ENCODE data around the gene DSE. TPM values are rescaled to one million over a fixed set of nuclear protein-coding genes. Genes with fewer than 3 reads are reported as not detected.

The DSE gene
- total and polyA plus RNA-seq, 2 donors (not counting 1 experiment from before 2014, with no cell fraction given): 8.3 to 8.6 TPM

DNA sequence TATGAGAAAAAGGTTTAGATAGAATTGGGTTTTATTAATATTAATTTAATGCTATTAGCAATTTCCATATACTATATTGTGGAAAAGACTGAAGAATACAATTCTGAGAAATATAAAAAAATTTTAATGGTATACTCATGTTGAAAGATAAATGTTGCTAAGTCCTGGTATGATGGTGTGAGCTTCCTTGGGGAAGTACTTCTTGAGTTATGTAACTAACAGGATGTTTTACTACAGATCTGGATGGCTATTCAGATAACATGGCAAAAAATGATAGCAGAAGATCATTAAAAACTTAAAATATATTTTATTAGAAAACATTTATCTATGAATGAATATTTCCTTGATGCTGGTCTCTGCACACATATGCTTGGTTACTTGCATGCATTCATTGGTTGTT, 66.9 kb downstream of the DSE start:
- no peaks in the 10 kb centered on the region for H3K27me3 Mint-ChIP-seq
- no peak overlapping the region for H3K4me2 ChIP-seq (replicated peaks; ENCODE audit: low read depth, low read length, poor library complexity, severe bottlenecking)
- no peaks in the 10 kb centered on the region for H3K79me2 ChIP-seq (ENCODE audit: control insufficient read depth, insufficient read depth, low read length)
- no peak overlapping the region for H3K27ac Mint-ChIP-seq
- ChIA-PET POLR2A (no interaction called here), CTCF (interaction anchor here (0.7 kb wide), 1 partner anchor 122 kb away, joined by 4 read pairs; no protein-coding TSS in a partner anchor)
- H4K20me1 ChIP-seq (ENCODE audit: control insufficient read depth, insufficient read depth, low read length, poor library complexity, severe bottlenecking): no peaks in the 10 kb centered on the region
- H3K9ac ChIP-seq (ENCODE audit: low read length): no peak overlapping the region
- peaks cover 0 to 8% of the 10 kb centered on the region in 2 donors for H3K4me1 ChIP-seq (ENCODE audit: control insufficient read depth in 2 of 2, insufficient read depth in 2 of 2, low read length in 2 of 2)
- no peak for ATAC-seq (ENCODE audit: low read depth)
- intact Hi-C loops (cut with micrococcal nuclease): no loop called here
- no peak overlapping the region for H3K4me3 ChIP-seq (ENCODE audit: control extremely low read depth in 1 of 5, extremely low read depth in 1 of 5, insufficient read depth in 1 of 5, low read depth in 2 of 5, low read length in 4 of 5)
- H3K27me3 ChIP-seq (replicated peaks in 1 of 4; ENCODE audit: control extremely low read depth in 1 of 4, control insufficient read depth in 3 of 4, insufficient read depth in 4 of 4, low read length in 3 of 4): no peaks in the 10 kb centered on the region
- no peak for TF ChIP-seq EZH2 (IDR thresholded peaks at IDR 0.05; ENCODE audit: borderline replicate concordance, insufficient read depth, low read depth, low read length, poor library complexity, severe bottlenecking)
- TF ChIP-seq, protein P1, sequence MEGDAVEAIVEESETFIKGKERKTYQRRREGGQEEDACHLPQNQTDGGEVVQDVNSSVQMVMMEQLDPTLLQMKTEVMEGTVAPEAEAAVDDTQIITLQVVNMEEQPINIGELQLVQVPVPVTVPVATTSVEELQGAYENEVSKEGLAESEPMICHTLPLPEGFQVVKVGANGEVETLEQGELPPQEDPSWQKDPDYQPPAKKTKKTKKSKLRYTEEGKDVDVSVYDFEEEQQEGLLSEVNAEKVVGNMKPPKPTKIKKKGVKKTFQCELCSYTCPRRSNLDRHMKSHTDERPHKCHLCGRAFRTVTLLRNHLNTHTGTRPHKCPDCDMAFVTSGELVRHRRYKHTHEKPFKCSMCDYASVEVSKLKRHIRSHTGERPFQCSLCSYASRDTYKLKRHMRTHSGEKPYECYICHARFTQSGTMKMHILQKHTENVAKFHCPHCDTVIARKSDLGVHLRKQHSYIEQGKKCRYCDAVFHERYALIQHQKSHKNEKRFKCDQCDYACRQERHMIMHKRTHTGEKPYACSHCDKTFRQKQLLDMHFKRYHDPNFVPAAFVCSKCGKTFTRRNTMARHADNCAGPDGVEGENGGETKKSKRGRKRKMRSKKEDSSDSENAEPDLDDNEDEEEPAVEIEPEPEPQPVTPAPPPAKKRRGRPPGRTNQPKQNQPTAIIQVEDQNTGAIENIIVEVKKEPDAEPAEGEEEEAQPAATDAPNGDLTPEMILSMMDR (IDR thresholded peaks at IDR 0.05): no peak
- no peak overlapping the region for H3K27ac ChIP-seq (ENCODE audit: low read length in 2 of 2)
- DNase-seq: no peak
- no peaks in the 10 kb centered on the region for H3K9me3 Mint-ChIP-seq (ENCODE audit: insufficient read depth)
- H3K4me3 Mint-ChIP-seq: no peak overlapping the region
- peaks cover 8% of the 10 kb centered on the region for H3K4me1 Mint-ChIP-seq
- peaks cover 0 to 10% of the 10 kb centered on the region in 2 experiments for H3K36me3 ChIP-seq (replicated peaks in 1 of 2; ENCODE audit: control extremely low read depth in 1 of 2, control insufficient read depth in 1 of 2, extremely low read depth in 1 of 2, insufficient read depth in 2 of 2, low read length in 1 of 2)
- no peak overlapping the region for H2AFZ ChIP-seq (ENCODE audit: insufficient read depth, low read depth, low read length, poor library complexity, severe bottlenecking)
- no peaks in the 10 kb centered on the region for H3K9me3 ChIP-seq (ENCODE audit: control extremely low read depth in 1 of 3, control insufficient read depth in 2 of 3, insufficient read depth in 1 of 3, low read length in 2 of 3)

DNA sequence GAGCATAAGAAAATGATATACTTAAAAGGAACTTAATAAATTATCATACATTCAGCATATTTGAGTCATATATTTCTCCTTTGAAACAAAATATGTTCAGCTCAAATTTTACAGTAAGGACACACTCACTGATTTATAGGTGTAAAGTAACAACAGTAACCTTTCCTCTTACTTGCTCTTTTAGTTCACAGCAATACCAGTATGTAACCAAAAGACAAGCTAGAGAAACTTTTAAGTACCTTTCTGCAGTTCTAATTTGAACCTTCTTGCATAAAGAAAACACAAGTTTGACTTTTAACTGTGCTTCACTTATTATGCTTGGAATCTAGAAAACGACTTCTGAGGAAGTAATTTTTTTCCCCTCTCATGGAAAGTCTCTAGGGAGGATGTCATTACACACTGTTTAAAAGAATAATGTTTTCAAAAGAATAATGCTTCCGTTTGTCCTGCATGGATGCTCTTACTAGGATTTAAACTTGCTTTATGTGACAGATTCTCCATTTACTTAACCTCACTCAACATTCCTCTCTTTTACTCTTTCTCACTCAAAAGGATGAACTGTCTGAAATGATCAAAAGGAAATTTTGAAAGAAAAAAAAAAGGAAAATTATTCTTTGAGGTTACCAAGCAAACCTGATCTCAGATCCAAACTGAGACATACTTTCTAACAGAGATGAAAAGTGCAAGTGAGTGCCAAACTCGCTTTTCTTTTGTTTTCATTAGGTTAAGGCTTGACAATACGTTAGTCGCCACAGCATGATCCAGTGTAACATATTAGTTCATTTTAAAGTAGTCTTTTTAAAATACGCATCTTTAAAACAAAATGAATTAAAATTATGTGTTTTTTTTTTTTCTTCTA, 68.1 kb downstream of the DSE start:
- Histone ChIP-seq H2AFZ (ENCODE audit: insufficient read depth, low read depth, low read length, poor library complexity, severe bottlenecking) (no peak overlapping the region), H3K9ac (ENCODE audit: low read length) (peak overlapping the region; percentile 6), H3K36me3 (replicated peaks in 1 of 2; ENCODE audit: control extremely low read depth in 1 of 2, control insufficient read depth in 1 of 2, extremely low read depth in 1 of 2, insufficient read depth in 2 of 2, low read length in 1 of 2) (no peaks in the 10 kb centered on the region), H4K20me1 (ENCODE audit: control insufficient read depth, insufficient read depth, low read length, poor library complexity, severe bottlenecking) (no peaks in the 10 kb centered on the region), H3K27me3 (replicated peaks in 1 of 4; ENCODE audit: control extremely low read depth in 1 of 4, control insufficient read depth in 3 of 4, insufficient read depth in 4 of 4, low read length in 3 of 4) (no peaks in the 10 kb centered on the region), H3K4me3 (ENCODE audit: control extremely low read depth in 1 of 5, extremely low read depth in 1 of 5, insufficient read depth in 1 of 5, low read depth in 2 of 5, low read length in 4 of 5) (no peak overlapping the region), H3K27ac (ENCODE audit: low read length in 2 of 2) (no peak overlapping the region), H3K4me2 (replicated peaks; ENCODE audit: low read depth, low read length, poor library complexity, severe bottlenecking) (peak overlapping the region; percentile 13), H3K4me1 (ENCODE audit: control insufficient read depth in 2 of 2, insufficient read depth in 2 of 2, low read length in 2 of 2) (peaks cover 0 to 8% of the 10 kb centered on the region in 2 donors), H3K79me2 (ENCODE audit: control insufficient read depth, insufficient read depth, low read length) (no peaks in the 10 kb centered on the region), H3K9me3 (ENCODE audit: control extremely low read depth in 1 of 3, control insufficient read depth in 2 of 3, insufficient read depth in 1 of 3, low read length in 2 of 3) (no peaks in the 10 kb centered on the region)
- POLR2A ChIA-PET: no interaction called here
- Mint-ChIP-seq H3K9me3 (ENCODE audit: insufficient read depth) (no peaks in the 10 kb centered on the region), H3K4me1 (peaks cover 8% of the 10 kb centered on the region), H3K4me3 (no peak overlapping the region), H3K27me3 (no peaks in the 10 kb centered on the region), H3K27ac (no peak overlapping the region)
- no CpG with 5 or more reads among the region's 6 CpGs for WGBS (ENCODE audit: insufficient coverage)
- no peak for TF ChIP-seq EZH2 (IDR thresholded peaks at IDR 0.05; ENCODE audit: borderline replicate concordance, insufficient read depth, low read depth, low read length, poor library complexity, severe bottlenecking)
- TF ChIP-seq, protein P1 (IDR thresholded peaks at IDR 0.05): no peak
- CTCF ChIA-PET: interaction anchor here (0.8 to 9.5 kb wide), 3 partner anchors 11 to 150 kb away, joined by 4 to 86 read pairs (median 12); no protein-coding TSS in a partner anchor
- ATAC-seq (ENCODE audit: low read depth) (no peak), DNase-seq (no peak)
- intact Hi-C loops (cut with micrococcal nuclease): no loop called here
